ENCODE data around the gene SUPT6H.

- TF ChIP-seq, protein P1, sequence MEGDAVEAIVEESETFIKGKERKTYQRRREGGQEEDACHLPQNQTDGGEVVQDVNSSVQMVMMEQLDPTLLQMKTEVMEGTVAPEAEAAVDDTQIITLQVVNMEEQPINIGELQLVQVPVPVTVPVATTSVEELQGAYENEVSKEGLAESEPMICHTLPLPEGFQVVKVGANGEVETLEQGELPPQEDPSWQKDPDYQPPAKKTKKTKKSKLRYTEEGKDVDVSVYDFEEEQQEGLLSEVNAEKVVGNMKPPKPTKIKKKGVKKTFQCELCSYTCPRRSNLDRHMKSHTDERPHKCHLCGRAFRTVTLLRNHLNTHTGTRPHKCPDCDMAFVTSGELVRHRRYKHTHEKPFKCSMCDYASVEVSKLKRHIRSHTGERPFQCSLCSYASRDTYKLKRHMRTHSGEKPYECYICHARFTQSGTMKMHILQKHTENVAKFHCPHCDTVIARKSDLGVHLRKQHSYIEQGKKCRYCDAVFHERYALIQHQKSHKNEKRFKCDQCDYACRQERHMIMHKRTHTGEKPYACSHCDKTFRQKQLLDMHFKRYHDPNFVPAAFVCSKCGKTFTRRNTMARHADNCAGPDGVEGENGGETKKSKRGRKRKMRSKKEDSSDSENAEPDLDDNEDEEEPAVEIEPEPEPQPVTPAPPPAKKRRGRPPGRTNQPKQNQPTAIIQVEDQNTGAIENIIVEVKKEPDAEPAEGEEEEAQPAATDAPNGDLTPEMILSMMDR (conservative IDR thresholded peaks at IDR 0.05 in 1 of 2, IDR thresholded peaks at IDR 0.05 in 1 of 2; ENCODE audit: low read depth in 1 of 2, low read length in 2 of 2), result no peak
- no peak for TF ChIP-seq EZH2 (IDR thresholded peaks at IDR 0.05; ENCODE audit: low read length, missing control alignments)
Measured at GRCh38 chr17:28718333-28719020, 56.5 kb downstream of the SUPT6H start.
